T-helper 1 cell treated with Interleukin-12 subunit alpha and Interleukin-12 subunit beta and Interleukin-4 antibody, amounts not matched to agents 30 μg/mL and 1 μg/mL, for 36 hours (primary cell): ENCODE data around the gene SLC39A11.
"Not testable (repeated sequence)": the region's sequence is repeated elsewhere in the genome, so short reads cannot be mapped to it uniquely, and the experiment has no call there.

Experiments used
- H3K27ac Mint-ChIP-seq: one replicate; pipeline ENCODE4 v1.8.0; 2021; ENCODE audit warnings: mild to moderate bottlenecking, mixed read lengths
- H3K27me3 Mint-ChIP-seq: one replicate; pipeline ENCODE4 v1.8.0; 2021; ENCODE audit warnings: low read depth, mixed read lengths
- H3K36me3 Mint-ChIP-seq: one replicate; pipeline ENCODE4 v1.8.0; 2021; ENCODE audit warnings: low read depth, mixed read lengths
- H3K4me1 Mint-ChIP-seq: one replicate; pipeline ENCODE4 v1.8.0; 2021; ENCODE audit warnings: low read depth, mixed read lengths
- H3K4me3 Mint-ChIP-seq: one replicate; pipeline ENCODE4 v1.8.0; 2021; ENCODE audit warnings: mild to moderate bottlenecking, moderate library complexity, mixed read lengths
- H3K9me3 Mint-ChIP-seq: one replicate; pipeline ENCODE4 v1.8.0; 2021; ENCODE audit warnings: mixed read lengths

The SLC39A11 gene

DNA sequence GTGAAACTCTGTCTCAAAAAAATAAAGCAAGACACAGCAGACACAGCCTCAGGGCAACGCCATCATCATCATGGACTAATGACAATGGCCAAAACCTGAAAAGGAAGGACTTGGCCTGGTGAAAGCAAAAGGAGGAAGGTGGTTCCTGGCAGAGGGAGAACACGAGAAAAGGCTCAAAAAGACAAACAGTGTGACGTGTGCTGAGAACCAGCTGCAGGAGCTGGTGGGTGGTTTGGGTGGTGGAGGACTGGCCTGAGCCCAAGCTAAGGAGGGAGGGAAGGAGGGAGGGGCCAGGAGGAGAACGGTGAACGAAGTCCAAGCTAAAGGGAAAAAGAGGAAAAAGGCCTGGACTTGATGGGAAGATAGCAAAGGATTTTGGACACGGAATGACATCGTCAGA, 85.1 kb downstream of the SLC39A11 start:
- Mint-ChIP-seq H3K36me3 (no peaks in the 10 kb centered on the region), H3K9me3 (no peaks in the 10 kb centered on the region), H3K27ac (no peak overlapping the region), H3K4me3 (no peak overlapping the region), H3K27me3 (no peaks in the 10 kb centered on the region), H3K4me1 (peaks cover 11% of the 10 kb centered on the region)

DNA sequence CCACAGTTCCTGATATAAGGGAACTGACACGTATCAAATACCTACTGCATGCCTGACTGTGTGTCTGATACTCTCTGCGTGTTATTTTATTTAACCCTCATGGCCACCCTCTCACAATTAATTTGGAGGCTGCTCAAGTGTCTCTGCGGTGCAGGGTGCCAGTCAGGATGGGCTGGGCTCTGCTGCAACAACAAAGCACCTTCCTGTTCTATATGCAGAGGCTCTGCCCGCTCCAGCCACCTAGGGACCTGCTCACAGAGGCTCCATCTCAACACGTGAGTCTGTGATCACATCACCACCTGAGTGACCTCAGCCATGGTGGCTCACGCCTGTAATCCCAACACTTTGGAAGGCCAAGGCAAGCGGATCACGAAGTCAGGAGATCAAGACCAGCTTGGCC, 87.1 kb downstream of the SLC39A11 start:
- Mint-ChIP-seq H3K4me1 (no peaks in the 10 kb centered on the region), H3K27ac (no peak overlapping the region), H3K36me3 (no peaks in the 10 kb centered on the region), H3K9me3 (no peaks in the 10 kb centered on the region), H3K4me3 (no peak overlapping the region), H3K27me3 (no peaks in the 10 kb centered on the region)

DNA sequence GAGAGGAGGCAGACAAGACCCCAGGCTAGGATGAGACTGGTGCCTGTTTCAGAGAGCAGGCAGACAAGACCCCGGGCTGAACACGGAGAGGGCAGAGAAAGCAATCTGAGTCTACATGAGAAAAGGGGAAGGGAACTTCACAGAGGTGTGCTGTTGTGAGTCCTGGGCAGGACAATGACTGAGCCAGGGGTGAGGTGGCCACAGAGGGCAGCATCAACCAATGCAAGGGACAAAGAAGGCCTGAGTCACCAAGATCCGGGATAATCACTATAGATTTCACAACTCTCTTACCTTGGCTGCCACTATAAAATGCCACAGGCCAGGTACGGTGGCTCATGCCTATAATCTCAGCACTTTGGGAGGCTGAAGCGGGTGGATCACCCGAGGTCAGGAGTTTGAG, 89.0 kb downstream of the SLC39A11 start:
- no peak overlapping the region for H3K4me3 Mint-ChIP-seq
- no peaks in the 10 kb centered on the region for H3K36me3 Mint-ChIP-seq
- no peak overlapping the region for H3K27ac Mint-ChIP-seq
- no peaks in the 10 kb centered on the region for H3K4me1 Mint-ChIP-seq
- H3K27me3 Mint-ChIP-seq: no peaks in the 10 kb centered on the region
- H3K9me3 Mint-ChIP-seq: no peaks in the 10 kb centered on the region

DNA sequence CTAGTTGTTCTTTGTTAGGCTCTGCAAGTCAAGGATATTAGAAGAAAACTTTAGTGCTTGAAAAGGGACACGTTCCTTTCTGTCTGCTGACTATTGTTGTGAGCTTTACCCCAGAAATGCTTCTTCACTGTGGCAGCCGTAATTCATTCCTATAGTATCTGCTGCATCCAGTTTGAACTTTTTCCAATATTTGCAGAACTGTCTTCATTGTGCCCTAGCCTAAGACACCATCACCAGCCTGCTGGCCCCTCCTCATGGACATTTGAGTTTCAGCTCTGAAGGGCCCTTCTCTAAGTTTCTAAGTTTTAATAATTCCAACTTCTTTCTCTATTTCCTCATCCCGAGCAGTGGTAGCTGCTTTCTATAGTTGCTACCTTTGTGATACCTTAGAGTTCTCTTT, 91.7 kb downstream of the SLC39A11 start:
- Mint-ChIP-seq H3K27me3 (no peaks in the 10 kb centered on the region), H3K9me3 (no peaks in the 10 kb centered on the region), H3K4me3 (no peak overlapping the region), H3K27ac (no peak overlapping the region), H3K36me3 (no peaks in the 10 kb centered on the region), H3K4me1 (no peaks in the 10 kb centered on the region)

DNA sequence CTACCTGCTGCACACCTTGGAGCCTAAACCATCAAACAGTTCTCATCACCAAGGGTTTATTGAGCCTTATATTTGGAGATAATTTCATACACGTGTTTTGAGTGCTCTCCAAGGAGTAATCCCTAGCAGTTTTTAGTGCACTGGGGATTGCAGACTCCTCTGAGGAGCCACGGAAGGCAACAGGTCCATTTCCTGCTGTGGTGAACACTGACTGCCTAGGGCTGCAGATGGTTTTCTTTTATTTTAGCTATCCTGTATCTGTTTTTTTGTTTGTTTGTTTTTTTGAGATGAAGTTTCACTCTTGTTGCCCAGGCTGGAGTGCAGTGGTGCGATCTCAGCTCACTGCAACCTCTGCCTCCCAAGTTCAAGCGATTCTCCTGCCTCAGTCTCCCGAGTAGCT, 93.0 kb downstream of the SLC39A11 start:
- not testable (repeated sequence) for H3K36me3 Mint-ChIP-seq

DNA sequence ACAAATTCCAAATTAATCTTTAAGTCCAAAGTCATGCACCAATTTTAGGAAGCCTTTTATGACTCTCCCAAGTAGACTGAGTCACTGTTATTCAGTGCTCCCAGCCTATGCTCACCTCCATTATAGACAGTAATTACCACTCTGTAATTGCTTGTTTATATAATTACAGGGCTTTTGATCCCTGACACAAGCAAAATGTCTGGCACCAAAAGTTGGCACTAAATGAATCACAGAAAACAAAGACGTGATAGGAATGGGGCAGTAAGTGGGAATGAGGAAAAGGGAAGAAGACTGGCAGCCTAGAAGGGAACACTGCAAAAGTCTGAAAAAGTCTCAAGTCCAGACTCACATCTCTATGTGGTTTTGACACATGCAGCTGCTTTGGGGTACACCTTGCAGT, 94.1 kb downstream of the SLC39A11 start:
- Mint-ChIP-seq H3K4me1 (no peaks in the 10 kb centered on the region), H3K36me3 (no peaks in the 10 kb centered on the region), H3K9me3 (no peaks in the 10 kb centered on the region), H3K4me3 (no peak overlapping the region), H3K27me3 (no peaks in the 10 kb centered on the region), H3K27ac (no peak overlapping the region)

More for the DNA sequence above, 93.0 kb downstream of the SLC39A11 start:
- not testable (repeated sequence) for H3K9me3 Mint-ChIP-seq, H3K27ac Mint-ChIP-seq, H3K27me3 Mint-ChIP-seq, H3K4me1 Mint-ChIP-seq, H3K4me3 Mint-ChIP-seq

DNA sequence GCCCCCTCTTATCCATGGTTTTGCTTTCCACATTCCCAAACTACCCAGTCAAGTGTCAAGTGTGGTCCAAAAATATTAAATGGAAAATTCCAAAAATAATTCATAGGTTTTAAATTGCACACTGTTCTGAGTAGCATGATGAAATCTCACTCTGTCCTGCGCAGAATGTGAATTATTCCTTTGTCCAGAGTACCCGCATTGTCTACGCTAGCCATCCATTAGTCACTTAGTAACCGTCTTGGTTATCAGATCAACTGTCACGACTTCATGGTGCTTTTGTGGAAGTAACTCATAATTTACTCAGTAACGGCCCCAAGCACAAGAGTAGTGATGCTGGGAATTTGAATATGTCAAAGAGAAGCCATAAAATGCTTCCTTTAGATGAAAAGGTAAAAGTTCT, 94.9 kb downstream of the SLC39A11 start:
- H3K36me3 Mint-ChIP-seq: no peaks in the 10 kb centered on the region

DNA sequence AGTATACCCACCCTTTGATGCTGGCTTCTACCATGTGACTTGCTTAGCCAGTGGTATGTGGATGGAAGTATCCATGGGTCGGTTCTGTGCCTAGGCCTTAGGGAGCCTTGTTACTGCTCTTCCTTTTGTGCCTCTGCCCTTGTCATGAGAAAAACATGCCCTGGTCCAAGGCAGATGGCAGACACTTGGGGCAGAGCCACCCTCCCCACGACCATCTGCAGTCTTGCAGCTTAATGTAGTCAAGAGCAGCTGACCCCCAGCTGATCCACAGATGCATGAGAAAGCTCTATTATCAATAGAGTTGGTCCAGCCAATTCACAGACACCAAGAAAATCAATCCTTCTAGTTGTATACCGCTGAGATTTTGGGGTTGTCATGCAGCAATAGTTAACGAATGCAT, 95.7 kb downstream of the SLC39A11 start:
- H3K36me3 Mint-ChIP-seq: no peaks in the 10 kb centered on the region
- H3K4me3 Mint-ChIP-seq: no peak overlapping the region
- no peaks in the 10 kb centered on the region for H3K27me3 Mint-ChIP-seq
- H3K9me3 Mint-ChIP-seq: no peaks in the 10 kb centered on the region
- H3K4me1 Mint-ChIP-seq: peaks cover 4% of the 10 kb centered on the region
- no peak overlapping the region for H3K27ac Mint-ChIP-seq

More for the DNA sequence above, 94.9 kb downstream of the SLC39A11 start:
- H3K9me3 Mint-ChIP-seq: no peaks in the 10 kb centered on the region
- no peak overlapping the region for H3K4me3 Mint-ChIP-seq
- H3K27ac Mint-ChIP-seq: no peak overlapping the region
- H3K4me1 Mint-ChIP-seq: peaks cover 4% of the 10 kb centered on the region
- H3K27me3 Mint-ChIP-seq: no peaks in the 10 kb centered on the region

DNA sequence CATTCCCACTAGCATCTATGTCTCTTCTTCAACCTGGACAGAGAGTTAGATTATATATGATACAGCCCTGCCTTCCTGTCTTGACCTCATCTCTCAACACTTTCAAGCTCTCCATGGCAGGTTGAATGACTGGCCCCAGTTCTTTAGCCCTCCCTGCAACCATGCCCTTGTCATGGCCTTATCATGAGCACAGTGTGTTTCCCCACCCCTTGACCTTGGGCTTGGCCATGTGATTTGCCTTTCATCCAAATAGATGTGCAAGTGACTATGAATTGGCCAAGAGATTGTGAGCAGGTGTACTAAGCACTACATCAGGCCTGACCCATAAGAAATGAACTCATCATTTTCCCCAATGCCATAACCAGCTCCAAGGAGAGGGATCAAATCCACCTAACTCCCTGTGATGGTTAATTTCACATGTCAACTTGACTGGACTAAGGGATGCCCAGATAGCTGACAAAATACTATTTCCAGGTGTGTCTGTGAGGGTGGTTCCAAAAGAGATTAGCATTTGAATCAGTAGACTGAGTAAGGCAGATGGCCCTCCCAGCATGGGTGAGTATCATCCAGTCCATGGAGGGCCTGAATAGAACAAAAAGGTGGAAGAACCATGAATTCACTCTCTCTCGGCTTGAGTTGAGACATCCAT, 97.4 kb downstream of the SLC39A11 start:
- H3K9me3 Mint-ChIP-seq: no peaks in the 10 kb centered on the region
- H3K4me1 Mint-ChIP-seq: peaks cover 4% of the 10 kb centered on the region
- H3K4me3 Mint-ChIP-seq: no peak overlapping the region
- H3K27ac Mint-ChIP-seq: no peak overlapping the region
- no peaks in the 10 kb centered on the region for H3K27me3 Mint-ChIP-seq
- H3K36me3 Mint-ChIP-seq: no peaks in the 10 kb centered on the region

DNA sequence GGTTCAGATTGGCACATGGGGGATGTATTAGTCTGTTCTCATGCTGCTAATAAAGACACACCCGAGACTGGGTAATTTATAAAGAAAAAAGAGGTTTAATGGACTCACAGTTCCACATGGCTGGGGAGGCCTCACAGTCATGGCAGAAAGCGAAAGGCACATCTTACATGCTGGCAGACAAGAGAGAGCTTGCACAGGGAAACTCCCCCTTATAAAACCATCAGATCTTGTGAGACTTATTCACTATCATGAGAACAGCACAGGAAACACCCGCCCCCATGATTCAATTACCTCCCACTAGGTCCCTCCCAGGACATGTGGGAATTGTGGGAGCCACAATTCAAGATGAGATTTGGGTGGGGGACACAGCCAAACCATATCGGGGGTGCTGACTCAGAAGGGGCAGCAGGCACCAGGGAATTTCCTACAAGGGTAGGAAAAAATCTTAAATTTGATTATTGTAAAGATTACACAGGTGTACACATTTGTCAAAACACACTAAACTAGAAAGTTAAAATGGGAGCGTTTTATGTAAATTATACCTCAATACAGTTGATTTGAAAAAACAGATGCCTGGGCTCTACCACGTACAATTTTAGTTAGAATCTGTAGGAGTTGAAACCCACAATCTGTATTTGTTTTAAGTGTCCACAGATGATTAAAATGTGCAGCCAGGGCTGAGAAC, 99.6 kb downstream of the SLC39A11 start:
- not testable (repeated sequence) for H3K27ac Mint-ChIP-seq, H3K9me3 Mint-ChIP-seq, H3K4me1 Mint-ChIP-seq, H3K36me3 Mint-ChIP-seq, H3K27me3 Mint-ChIP-seq, H3K4me3 Mint-ChIP-seq

DNA sequence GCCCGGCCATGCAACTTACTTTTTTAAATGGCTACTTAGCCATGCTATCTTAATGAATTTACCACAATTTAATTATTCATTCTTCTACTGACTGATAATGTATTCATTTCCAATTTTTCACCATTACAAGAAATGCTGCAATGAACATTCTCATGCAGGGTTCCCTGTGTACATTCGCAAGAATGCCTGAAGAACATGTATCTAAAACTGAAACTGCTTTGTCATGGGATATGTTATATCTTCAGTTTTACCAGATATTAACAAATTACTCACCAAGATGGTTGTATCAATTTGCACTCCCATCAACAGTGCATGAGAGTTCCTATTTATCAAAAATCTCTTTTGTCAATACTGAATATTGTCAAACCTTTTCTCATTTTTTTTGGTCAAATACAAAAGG, 100.8 kb downstream of the SLC39A11 start:
- H3K27me3 Mint-ChIP-seq: no peaks in the 10 kb centered on the region
- no peaks in the 10 kb centered on the region for H3K36me3 Mint-ChIP-seq
- peaks cover 4% of the 10 kb centered on the region for H3K4me1 Mint-ChIP-seq
- H3K9me3 Mint-ChIP-seq: no peaks in the 10 kb centered on the region
- no peak overlapping the region for H3K27ac Mint-ChIP-seq
- no peak overlapping the region for H3K4me3 Mint-ChIP-seq

DNA sequence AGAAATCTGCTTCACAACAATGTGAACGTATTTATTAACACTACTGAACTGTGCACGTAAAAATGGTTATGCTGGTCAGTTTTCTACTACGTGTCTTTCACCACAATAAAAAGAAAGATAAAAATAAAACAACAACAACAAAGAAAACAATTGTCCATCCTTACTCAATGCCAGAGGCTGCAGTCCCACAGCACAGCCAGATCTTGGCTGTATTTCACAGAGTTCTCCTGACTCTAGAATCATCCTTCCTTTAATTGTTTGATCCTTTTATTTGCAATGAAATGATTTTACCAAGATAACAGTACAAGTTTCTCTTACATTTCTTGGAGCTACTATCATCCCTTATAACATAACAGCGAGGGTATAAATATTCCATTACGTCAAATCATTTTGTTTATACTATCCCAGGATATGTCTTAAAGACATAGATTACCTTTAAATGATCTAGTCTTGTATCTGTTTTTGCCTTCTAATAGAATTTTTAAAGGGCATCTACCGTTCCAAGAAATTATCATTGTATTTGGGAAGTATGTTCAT, 103.3 kb downstream of the SLC39A11 start:
- H3K36me3 Mint-ChIP-seq: no peaks in the 10 kb centered on the region
- H3K27ac Mint-ChIP-seq: no peak overlapping the region
- H3K4me3 Mint-ChIP-seq: no peak overlapping the region
- H3K27me3 Mint-ChIP-seq: no peaks in the 10 kb centered on the region
- no peaks in the 10 kb centered on the region for H3K9me3 Mint-ChIP-seq
- peaks cover 4% of the 10 kb centered on the region for H3K4me1 Mint-ChIP-seq

DNA sequence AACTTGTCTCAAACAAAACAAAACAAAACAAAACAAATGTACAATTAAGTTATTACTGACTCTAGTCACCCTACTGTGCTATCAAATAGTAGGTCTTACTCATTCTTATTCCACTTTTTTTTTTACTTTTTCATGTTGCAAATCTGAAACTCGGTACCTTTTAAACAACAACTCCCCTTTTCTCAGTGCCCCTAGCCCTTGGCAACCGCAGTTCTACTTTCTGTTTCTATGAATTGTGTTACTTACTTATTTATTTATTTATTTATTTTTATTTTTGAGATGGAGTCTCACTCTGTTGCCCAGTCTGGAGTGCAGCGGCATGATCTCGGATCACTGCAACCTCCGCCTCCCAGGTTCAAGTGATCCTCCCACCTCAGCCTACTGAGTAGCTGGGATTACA, 104.0 kb downstream of the SLC39A11 start:
- Mint-ChIP-seq H3K4me3 (no peak overlapping the region), H3K4me1 (peaks cover 4% of the 10 kb centered on the region), H3K27me3 (no peaks in the 10 kb centered on the region)

DNA sequence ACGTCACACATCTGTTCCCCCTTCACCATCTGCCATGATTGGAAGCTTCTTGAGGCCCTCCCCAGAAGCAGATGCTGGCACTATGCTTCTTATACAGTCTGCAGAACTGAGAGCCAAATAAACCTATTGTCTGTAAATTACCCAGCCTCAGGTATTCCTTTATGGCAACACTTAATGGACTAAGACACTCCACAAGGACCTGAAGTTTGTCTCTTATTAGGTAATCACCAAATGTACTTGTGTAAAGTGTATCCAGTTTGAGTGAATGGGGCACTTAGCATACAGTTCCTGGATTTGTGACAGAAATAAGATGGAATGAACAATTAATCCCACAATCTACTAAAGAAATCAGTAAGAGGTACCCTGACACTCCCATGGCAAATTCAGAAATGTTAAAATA, 105.3 kb downstream of the SLC39A11 start:
- Mint-ChIP-seq H3K27me3 (no peaks in the 10 kb centered on the region), H3K4me3 (no peak overlapping the region), H3K4me1 (no peaks in the 10 kb centered on the region), H3K27ac (no peak overlapping the region), H3K36me3 (no peaks in the 10 kb centered on the region), H3K9me3 (no peaks in the 10 kb centered on the region)

More for the DNA sequence above, 104.0 kb downstream of the SLC39A11 start:
- Mint-ChIP-seq H3K27ac (no peak overlapping the region), H3K36me3 (no peaks in the 10 kb centered on the region), H3K9me3 (no peaks in the 10 kb centered on the region)

DNA sequence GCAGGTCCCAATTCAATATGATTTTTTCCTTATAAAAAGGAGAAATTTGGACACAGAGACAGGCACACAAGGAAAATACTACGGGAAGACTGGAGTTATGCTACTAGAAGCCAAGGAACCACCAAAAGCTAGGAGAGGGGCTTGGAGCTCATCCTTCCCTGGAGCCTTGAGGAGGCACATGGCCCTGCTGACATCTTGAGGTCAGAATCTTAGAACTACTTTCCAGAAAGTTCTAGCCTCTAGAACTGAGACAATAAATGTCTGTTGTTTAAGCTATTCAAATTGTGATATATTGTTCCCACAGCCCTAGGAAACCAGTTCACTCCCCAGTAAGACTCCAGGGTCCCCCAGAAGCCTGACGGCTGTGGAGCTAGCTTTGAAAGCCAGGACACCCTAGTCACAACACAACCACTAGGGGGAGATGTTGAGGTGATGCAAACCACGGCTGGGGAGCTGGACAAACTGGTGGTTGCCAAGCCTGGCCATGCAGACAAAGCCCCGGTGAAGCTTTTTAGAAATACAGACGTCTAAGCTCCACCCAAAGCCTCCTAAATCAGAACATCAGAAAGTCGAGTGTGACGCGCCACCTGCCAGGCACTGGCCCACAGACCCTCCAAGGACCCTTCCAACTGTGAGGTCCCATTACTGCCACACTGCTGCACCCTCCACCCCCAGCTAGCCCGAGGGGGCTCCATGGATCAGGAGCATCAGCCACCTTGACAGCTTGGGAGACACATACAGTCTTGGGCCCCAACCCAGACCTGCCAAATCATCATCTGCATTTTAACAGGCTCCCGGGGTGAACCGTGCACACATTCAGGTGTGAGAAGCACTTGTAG, 106.4 kb downstream of the SLC39A11 start:
- no peaks in the 10 kb centered on the region for H3K36me3 Mint-ChIP-seq
- H3K9me3 Mint-ChIP-seq: no peaks in the 10 kb centered on the region
- H3K27me3 Mint-ChIP-seq: no peaks in the 10 kb centered on the region

More for the DNA sequence above, 106.4 kb downstream of the SLC39A11 start:
- H3K4me3 Mint-ChIP-seq: no peak overlapping the region
- no peak overlapping the region for H3K27ac Mint-ChIP-seq
- no peaks in the 10 kb centered on the region for H3K4me1 Mint-ChIP-seq
